ENCODE measurements around the gene GPR25.

DNA sequence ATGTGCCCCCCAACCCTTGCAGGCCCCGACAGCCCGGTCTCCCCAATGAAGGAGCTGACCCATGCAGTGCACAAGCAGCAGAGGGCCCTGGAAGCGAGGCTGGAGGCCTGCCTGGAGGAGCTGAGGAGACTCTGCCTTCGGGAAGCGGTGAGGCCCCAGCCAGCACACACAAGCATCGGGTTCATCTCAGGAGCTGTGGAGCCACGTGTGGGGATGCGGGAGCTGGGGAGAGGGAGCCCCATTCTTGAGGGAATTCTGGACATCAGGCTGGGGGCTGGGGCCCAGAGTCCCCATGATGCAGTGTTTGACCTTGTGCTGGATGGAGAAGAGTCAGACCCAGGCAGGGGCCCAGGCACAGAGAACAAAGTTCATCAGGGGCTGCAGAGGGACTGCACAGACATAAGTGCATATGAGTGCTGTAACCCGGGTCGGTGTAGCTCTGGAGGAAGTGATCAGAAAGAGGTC lies 26.7 kb downstream of the GPR25 start:
- TF ChIP-seq, protein P1, sequence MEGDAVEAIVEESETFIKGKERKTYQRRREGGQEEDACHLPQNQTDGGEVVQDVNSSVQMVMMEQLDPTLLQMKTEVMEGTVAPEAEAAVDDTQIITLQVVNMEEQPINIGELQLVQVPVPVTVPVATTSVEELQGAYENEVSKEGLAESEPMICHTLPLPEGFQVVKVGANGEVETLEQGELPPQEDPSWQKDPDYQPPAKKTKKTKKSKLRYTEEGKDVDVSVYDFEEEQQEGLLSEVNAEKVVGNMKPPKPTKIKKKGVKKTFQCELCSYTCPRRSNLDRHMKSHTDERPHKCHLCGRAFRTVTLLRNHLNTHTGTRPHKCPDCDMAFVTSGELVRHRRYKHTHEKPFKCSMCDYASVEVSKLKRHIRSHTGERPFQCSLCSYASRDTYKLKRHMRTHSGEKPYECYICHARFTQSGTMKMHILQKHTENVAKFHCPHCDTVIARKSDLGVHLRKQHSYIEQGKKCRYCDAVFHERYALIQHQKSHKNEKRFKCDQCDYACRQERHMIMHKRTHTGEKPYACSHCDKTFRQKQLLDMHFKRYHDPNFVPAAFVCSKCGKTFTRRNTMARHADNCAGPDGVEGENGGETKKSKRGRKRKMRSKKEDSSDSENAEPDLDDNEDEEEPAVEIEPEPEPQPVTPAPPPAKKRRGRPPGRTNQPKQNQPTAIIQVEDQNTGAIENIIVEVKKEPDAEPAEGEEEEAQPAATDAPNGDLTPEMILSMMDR (IDR thresholded peaks at IDR 0.05 in 4 of 5, conservative IDR thresholded peaks at IDR 0.05 in 1 of 5): no peak
- no peak for TF ChIP-seq POLR2A (IDR thresholded peaks at IDR 0.05)

Data from gastrocnemius medialis (tissue), 4 donors.